Keratinocyte (primary cell): ENCODE measurements around the gene MAGEA2B. TPM values are rescaled to one million over a fixed set of nuclear protein-coding genes. Genes with fewer than 3 reads are reported as not detected.
"Not testable (repeated sequence)": the region's sequence is repeated elsewhere in the genome, so short reads cannot be mapped to it uniquely, and the experiment has no call there.

ENCODE experiments used
- DNase-seq: peaks from one replicate; pipeline ENCODE4 v3.0.0-alpha.2; 2011; ENCODE audit warnings: low read depth, missing footprints, low spot score
- FAIRE-seq: peaks from 2 replicates; lab custom pipeline; 2011; peaks lifted over from hg19 to GRCh38; lab: Jason Lieb, UNC
- H2AFZ ChIP-seq: 2 replicates; pipeline ENCODE4 v1.6.0; 2012; ENCODE audit warnings: low read length, control low read depth, inconsistent platforms; ENCODE audit not compliant: control insufficient read depth
- H3K27ac ChIP-seq: 2 replicates; pipeline ENCODE4 v1.5.1; 2011; ENCODE audit warnings: low read length; ENCODE audit not compliant: control insufficient read depth, insufficient read depth
- H3K27me3 ChIP-seq: 3 replicates; pipeline ENCODE4 v1.6.0; 2011; ENCODE audit warnings: low read length; ENCODE audit not compliant: control insufficient read depth, insufficient read depth; ENCODE audit errors: extremely low read depth
- H3K36me3 ChIP-seq, 2 experiments: 2 replicates in 1 of 2; 3 replicates in 1 of 2; pipeline ENCODE4 v1.5.1; 2011; ENCODE audit warnings: low read length in 2 of 2, mild to moderate bottlenecking in 1 of 2; ENCODE audit not compliant: control insufficient read depth in 2 of 2, insufficient read depth in 2 of 2; ENCODE audit errors: extremely low read depth in 1 of 2
- H3K4me1 ChIP-seq: 3 replicates; pipeline ENCODE4 v1.5.1; 2011; ENCODE audit warnings: low read length; ENCODE audit not compliant: control insufficient read depth, insufficient read depth; ENCODE audit errors: extremely low read depth
- H3K4me2 ChIP-seq: 3 replicates; pipeline ENCODE4 v1.6.0; 2011; ENCODE audit warnings: low read depth, low read length; ENCODE audit not compliant: control insufficient read depth, insufficient read depth; ENCODE audit errors: extremely low read depth
- H3K4me3 ChIP-seq, 3 experiments: fragments of 200-600 bp in 1 of 3; sonication (generic) in 1 of 3; 2 replicates in 2 of 3; 3 replicates in 1 of 3; pipeline ENCODE4 v1.5.1; 2011 to 2016; ENCODE audit warnings: low read length in 3 of 3, mild to moderate bottlenecking in 3 of 3, control low read depth in 2 of 3, inconsistent platforms in 1 of 3, low read depth in 1 of 3, mixed read lengths in 1 of 3, mixed run types in 1 of 3, moderate library complexity in 1 of 3; ENCODE audit not compliant: control insufficient read depth in 2 of 3, insufficient read depth in 2 of 3; ENCODE audit errors: extremely low read depth in 1 of 3
- H3K79me2 ChIP-seq: 2 replicates; pipeline ENCODE4 v1.6.0; 2012; ENCODE audit warnings: low read length; ENCODE audit not compliant: control insufficient read depth, insufficient read depth
- H3K9ac ChIP-seq: 3 replicates; pipeline ENCODE4 v1.6.0; 2011; ENCODE audit warnings: low read length; ENCODE audit not compliant: control insufficient read depth, insufficient read depth; ENCODE audit errors: extremely low read depth
- H3K9me1 ChIP-seq: 3 replicates; pipeline ENCODE4 v1.6.0; 2011; ENCODE audit warnings: low read length; ENCODE audit not compliant: control insufficient read depth, insufficient read depth; ENCODE audit errors: extremely low read depth
- H3K9me3 ChIP-seq: 2 replicates; pipeline ENCODE4 v1.5.1; 2012; ENCODE audit warnings: low read depth, low read length; ENCODE audit not compliant: control insufficient read depth
- H4K20me1 ChIP-seq: 3 replicates; pipeline ENCODE4 v1.6.0; 2011; ENCODE audit warnings: low read length; ENCODE audit not compliant: control insufficient read depth, insufficient read depth; ENCODE audit errors: extremely low read depth
- CTCF ChIP-seq, 3 experiments: IDR thresholded peaks in 1 of 3; conservative IDR thresholded peaks in 1 of 3; optimal IDR thresholded peaks in 1 of 3; 2 replicates in 2 of 3; 3 replicates in 1 of 3; pipeline versions ENCODE3 to v1.5.1; 2011; ENCODE audit warnings: low read length in 3 of 3, mild to moderate bottlenecking in 3 of 3, moderate library complexity in 2 of 3, control low read depth in 1 of 3, inconsistent platforms in 1 of 3; ENCODE audit not compliant: insufficient read depth in 2 of 3; ENCODE audit errors: extremely low read depth in 1 of 3
- EZH2 ChIP-seq: IDR thresholded peaks from one replicate; pipeline ENCODE4 v1.6.1; 2012; ENCODE audit warnings: inconsistent platforms, mild to moderate bottlenecking, low read length, moderate library complexity
- dilution Hi-C: fragments of 300-500 bp; cut with MboI; formaldehyde crosslinking; loops from one replicate; pipeline ENCODE4 v1.7.0; 2020; ENCODE audit warnings: low sequenced_read_pairs; ENCODE audit not compliant: extremely low pct_ligation_motif_present
- polyA plus RNA-seq, 5 experiments: library from polyadenylated mRNA; depleted of rRNA in 3 of 5; stranded (reverse) in 3 of 5; stranded (forward) in 1 of 5; unstranded in 1 of 5; fragments of >200 nt; gene quantifications; 1 replicate in 1 of 5; 2 replicates in 3 of 5; 3 replicates in 1 of 5; pipeline versions ENCODE4 v1.2.1 to v1.2.3, GENCODE V29; 2011 to 2012; ENCODE audit warnings: missing spikeins in 2 of 5, low read depth in 1 of 5, low replicate concordance in 1 of 5

The MAGEA2B gene
- polyA plus RNA-seq, 1 donor (not counting 4 experiments of a cell fraction or from before 2014, with no cell fraction given): not detected

GRCh38 chrX:152735101-152735500, 20.7 kb downstream of the MAGEA2B start:
- no peaks in the 10 kb centered on the region for H3K79me2 ChIP-seq
- no peak overlapping the region for H3K4me3 ChIP-seq
- no peak for FAIRE-seq
- no peaks in the 10 kb centered on the region for H3K9me3 ChIP-seq
- TF ChIP-seq EZH2 (no peak), CTCF (optimal IDR thresholded peaks at IDR 0.05 in 1 of 3, IDR thresholded peaks at IDR 0.05 in 1 of 3, conservative IDR thresholded peaks at IDR 0.05 in 1 of 3; ENCODE audit: extremely low read depth in 1 of 3, insufficient read depth in 2 of 3, low read length in 3 of 3) (no peak)
- dilution Hi-C loops: no loop called here
- no peaks in the 10 kb centered on the region for H4K20me1 ChIP-seq
- no peaks in the 10 kb centered on the region for H3K4me1 ChIP-seq
- H3K9ac ChIP-seq: no peak overlapping the region
- no peaks in the 10 kb centered on the region for H3K36me3 ChIP-seq
- no peaks in the 10 kb centered on the region for H3K9me1 ChIP-seq
- H3K27ac ChIP-seq: no peak overlapping the region
- no peaks in the 10 kb centered on the region for H3K27me3 ChIP-seq
- DNase-seq: no peak
- H2AFZ ChIP-seq: no peak overlapping the region
- no peak overlapping the region for H3K4me2 ChIP-seq

- Histone ChIP-seq H3K9me3 (no peaks in the 10 kb centered on the region), H3K9ac (no peak overlapping the region), H3K27ac (no peak overlapping the region), H3K36me3 (no peaks in the 10 kb centered on the region), H3K27me3 (no peaks in the 10 kb centered on the region), H2AFZ (no peak overlapping the region), H3K4me3 (no peak overlapping the region), H4K20me1 (no peaks in the 10 kb centered on the region), H3K4me2 (no peak overlapping the region), H3K9me1 (no peaks in the 10 kb centered on the region), H3K4me1 (no peaks in the 10 kb centered on the region), H3K79me2 (no peaks in the 10 kb centered on the region)
- no peak for FAIRE-seq
- TF ChIP-seq CTCF (optimal IDR thresholded peaks at IDR 0.05 in 1 of 3, IDR thresholded peaks at IDR 0.05 in 1 of 3, conservative IDR thresholded peaks at IDR 0.05 in 1 of 3; ENCODE audit: extremely low read depth in 1 of 3, insufficient read depth in 2 of 3, low read length in 3 of 3) (no peak), EZH2 (no peak)
- no peak for DNase-seq
- dilution Hi-C loops: no loop called here
Observed at GRCh38 chrX:152735860-152736511, 21.6 kb downstream of the MAGEA2B start.

- FAIRE-seq, DNase-seq, H3K27ac ChIP-seq, H3K9ac ChIP-seq, H4K20me1 ChIP-seq, H3K27me3 ChIP-seq, H3K9me1 ChIP-seq, H3K9me3 ChIP-seq, H2AFZ ChIP-seq, H3K4me1 ChIP-seq, H3K36me3 ChIP-seq, H3K79me2 ChIP-seq, H3K4me3 ChIP-seq, H3K4me2 ChIP-seq, dilution Hi-C loops: not testable (repeated sequence)
Observed at GRCh38 chrX:152736528-152736927, 22.1 kb downstream of the MAGEA2B start.
